GM21576 (cell line): ENCODE measurements around the gene MIAT.
"Not testable (repeated sequence)": the region's sequence is repeated elsewhere in the genome, so short reads cannot be mapped to it uniquely, and the experiment has no call there.

Source experiments
- ATAC-seq: cut with Tn5 transposase; IDR thresholded peaks from one replicate; pipeline ENCODE4 v1.9.1; 2021; ENCODE audit warnings: mild to moderate bottlenecking, moderate library complexity; ENCODE audit not compliant: unreplicated experiment

MIAT gene

DNA sequence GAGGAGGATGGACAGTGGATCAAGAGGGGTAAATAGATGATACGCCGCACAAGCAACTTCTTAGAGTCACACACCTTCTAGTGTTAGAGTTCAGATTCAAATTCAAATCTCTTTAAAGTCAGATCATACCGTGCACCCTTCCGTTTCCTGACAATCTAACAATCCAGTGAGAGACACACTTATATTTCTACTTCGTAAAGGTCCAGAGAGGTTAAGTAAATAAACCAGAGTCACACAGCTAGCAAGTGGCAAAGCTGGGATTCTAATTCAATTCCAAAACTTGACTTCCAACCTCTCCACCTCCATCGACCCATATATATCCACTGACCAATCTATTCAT, 34.0 kb downstream of the MIAT start:
- no peak for ATAC-seq

DNA sequence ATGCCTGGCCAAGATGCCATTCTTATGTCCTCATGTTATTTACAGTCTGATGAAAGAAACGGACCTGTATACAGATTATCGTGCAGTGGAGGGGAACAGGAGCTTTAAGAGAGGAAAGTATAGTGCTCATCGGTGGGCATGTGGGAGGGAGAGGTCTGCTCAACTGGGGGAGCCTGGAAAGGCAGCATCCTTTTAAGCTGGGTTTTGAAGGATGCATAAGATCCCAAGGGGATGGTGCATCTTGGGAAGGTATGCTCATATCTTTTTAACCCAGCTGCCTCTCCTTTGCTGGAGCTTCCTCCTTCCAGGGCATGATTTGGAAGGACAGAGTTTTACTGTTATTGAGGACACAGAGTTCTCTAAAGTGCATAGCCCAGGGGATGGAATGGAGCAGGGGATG, 34.8 kb downstream of the MIAT start:
- no peak for ATAC-seq

DNA sequence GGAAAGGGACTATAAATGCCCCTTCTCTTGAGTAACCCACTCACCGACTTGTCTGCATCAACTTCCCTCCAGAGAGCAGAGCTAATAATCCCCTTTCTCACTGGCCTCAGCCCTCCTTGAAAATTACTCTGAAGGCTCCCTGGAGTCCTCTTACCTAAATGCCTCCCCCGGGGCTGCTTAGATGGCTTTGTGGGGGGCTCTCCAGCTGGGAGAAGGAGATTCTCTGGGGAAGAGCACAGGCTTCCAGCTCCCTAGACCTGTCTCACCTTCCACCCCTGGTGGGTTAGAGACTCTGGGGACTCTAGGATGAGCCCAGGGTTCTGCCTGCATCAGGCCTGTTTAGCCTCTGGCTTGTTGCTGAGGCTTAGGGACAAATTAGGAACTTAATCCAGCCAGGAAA, 39.8 kb downstream of the MIAT start:
- no peak for ATAC-seq

DNA sequence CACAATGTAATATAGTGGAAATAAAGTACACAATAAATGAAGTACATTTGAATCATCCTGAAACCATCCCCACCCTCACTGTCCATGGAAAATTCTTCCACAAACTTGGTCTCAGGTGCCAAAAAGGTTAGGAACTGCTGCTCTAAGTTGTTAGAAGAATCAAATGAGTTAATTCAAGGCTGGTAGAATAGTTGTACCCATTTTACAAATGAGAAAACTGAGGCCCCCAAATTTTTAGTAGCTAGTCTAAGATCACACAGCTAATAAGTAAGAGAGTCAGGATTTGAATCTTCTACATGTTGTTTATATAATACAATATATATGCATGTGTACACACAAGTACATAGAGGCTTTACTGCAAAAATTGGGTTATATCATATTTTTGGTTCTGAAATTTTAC, 43.1 kb downstream of the MIAT start:
- no peak for ATAC-seq

DNA sequence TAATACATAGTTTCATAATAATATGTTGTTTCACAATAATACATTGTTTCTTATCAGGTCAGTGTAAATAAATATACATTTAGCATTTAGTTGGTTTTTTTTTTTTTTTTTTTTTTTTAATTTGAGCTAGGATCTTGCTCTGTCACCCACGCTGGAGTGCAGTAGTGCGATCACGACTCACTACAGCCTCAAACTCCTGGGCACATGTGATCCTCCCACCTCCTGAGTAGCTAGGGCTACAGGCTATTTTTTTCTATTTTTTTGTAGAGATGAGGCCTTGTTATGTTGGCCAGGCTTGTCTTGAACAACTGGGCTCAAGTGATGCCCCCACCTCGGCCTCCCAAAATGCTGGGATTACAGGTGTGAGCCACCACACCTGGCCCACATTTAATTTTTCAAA, 43.5 kb downstream of the MIAT start:
- ATAC-seq = no peak

DNA sequence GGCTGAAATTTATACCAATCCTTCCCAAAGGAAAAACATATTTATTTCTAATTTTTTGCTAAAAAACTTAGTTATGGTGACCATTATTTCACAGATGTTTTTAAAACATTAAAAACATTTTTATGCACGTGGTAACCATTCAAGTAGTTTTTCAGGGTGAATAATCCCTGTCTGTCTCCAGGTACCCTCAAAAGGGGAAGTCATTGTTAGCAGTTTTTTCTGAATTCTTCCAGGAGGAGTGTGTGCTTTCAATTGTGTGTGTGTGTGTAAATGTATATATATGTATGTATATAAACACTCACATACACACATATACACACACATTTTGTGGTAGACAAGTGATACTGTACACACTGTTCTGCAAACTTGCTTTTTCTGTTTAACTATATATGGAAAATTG, 43.9 kb downstream of the MIAT start:
- no peak for ATAC-seq

DNA sequence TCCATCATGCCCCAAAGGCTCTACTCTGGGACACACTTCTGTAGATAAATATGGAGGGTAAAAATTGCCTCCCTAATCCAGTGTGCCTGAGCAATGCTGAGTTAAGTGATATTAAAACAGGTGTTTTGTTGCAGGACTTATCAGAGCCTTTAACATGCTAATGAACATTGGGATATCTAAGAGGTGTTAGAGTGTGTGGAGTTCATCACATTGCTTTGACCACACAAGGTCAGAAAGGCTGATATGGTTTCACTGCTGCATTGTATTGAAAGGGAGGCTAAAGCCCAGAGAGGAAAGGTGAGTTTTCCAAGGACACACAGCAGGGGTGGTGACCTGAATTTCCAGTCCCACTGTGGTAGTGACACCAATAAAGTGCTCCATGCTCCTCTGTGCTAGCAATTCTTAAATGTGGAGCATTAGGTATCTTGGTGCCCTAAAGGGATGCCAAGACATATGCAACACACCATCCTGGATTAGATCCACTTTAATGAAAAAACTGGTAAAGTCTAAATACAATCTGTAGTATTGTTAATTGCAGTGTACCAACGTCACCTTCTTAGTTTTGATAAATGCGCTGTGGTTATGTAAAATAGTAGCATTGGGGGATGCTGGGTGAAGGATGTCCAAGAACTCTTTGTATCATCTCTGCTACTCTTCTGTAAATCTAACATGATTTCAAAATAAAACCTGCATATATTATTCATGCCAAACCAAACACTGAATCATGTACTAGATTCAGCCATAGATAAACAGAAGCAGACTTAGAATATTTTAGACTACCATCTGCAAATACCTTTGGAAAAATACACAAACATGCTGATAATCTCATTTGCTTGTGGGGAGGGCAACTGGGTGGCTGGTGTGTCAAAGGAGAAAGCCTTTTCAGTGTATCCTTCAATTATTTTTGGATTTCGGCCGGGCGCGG, 45.8 kb downstream of the MIAT start:
- no peak for ATAC-seq

DNA sequence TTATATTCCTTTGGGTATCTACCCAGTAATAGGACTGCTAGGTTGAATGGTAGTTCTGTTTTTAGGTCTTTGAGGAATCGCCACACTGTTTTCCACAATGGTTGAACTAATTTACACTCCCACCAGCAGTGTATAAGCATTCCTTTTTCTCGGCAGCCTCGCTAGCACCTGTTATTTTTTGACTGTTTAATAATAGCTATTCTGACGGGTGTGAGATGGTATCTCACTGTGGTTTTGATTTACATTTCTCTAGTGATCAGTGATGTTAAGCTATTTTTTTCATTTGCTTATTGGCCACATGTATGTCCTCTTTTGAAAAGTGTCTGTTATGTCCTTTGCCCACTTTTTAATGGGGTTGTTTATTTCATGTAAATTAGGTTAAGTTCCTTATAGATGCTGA, 48.0 kb downstream of the MIAT start:
- ATAC-seq = not testable (repeated sequence)

DNA sequence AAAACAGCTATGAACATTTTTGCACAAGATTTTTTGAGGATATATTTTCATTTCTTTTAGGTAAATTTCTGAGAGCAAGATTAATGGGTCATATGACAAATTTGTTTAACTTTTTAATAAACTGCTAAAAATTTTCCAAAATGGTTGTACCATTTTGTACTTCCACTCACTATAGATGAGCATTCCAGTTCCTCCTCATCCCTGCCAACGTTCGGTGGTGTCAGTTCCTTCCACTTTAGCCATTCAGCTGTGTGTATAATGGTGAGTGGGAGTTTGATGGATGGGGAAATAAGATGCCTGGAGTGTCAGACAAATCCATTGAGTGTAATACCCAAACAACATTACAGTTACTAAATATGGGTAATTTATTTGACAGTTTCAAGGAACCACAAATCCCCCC, 49.7 kb downstream of the MIAT start:
- no peak for ATAC-seq

DNA sequence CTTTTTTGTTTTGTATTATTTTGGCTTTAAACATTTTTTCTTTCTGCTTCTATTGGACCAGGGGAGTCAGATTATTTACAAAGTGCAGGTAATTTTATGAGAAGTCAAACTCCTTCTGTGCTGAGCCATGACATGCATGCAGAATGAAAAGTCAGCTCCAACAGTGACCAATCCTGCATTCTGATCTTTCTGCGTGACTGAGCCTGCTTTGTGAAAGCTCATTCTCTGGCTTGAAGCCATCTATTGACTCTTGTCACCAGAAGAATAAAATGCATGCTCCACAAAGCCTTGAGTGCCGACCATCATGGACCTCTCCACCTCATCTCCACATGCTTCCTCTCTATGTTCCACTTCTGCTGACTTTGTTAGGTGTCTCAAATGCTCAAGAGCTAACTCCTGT, 50.2 kb downstream of the MIAT start:
- no peak for ATAC-seq

DNA sequence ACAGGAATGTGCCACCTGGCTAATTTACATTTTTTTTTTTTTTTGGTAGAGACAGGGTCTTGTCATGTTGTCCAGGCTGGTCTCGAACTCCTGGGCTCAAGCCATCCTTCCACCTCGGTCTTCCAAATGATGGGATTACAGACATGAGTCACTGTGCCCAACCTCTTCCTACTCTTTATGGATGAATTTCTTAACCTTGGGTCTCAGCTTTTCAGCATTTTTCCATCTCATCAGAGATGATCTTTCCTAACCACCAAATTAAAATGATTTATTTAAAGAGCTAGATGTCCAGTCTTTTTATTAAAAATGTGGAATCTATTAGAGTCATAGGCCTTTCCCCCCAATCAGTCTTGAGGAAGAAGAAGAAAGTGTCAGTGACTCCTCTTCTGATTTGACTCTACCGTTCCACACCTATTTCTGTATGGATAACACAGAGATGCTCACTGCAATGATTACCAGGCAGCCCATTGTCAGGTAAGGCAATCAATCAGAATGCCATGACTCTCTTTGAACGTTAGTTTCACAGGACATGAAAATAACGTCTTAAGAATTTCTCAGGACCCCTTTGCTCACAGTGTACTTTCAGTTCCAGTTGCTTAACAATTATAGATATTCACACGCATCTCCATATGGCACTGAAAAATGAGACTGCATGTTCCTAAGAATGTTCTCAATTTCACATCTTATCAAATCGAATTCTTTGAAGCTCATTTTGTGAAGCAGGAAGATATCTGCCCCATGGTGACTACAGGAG, 51.0 kb downstream of the MIAT start:
- ATAC-seq = no peak

DNA sequence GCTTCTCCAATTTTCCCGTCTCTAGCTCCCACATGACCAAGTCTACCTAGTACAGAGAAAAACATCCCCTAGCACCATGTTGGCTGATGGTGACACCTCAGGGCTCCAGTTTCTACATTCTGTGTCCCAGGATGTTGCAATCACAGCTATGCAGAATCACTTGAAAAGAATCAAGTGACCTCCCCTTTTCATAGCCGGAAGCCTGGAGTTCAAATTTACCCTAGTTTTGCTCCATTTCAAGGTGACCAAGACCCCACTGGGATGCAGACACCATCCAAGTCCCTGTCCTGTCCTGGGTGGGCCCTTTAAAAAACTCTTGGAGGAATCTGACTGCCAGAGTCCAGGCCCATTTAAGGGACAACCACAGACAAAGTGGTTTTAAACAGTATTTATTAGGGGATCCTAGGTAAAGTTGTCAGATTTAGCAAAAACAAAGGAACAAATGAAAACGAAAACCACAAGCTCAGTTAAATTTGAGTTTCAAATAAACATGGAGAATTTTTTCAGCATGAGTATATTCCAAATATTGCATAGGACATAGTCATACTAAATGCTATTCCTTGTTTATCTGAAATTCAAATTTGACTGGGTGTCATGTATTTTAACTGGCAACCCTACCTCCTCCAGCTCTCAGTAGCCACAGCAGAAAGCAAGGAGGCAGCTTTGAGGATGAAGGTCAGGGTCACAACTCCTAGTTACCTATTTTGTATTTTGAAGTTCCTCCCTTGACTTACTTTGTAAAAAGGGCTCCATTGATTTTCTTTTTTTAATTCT, 52.4 kb downstream of the MIAT start:
- ATAC-seq = no peak

DNA sequence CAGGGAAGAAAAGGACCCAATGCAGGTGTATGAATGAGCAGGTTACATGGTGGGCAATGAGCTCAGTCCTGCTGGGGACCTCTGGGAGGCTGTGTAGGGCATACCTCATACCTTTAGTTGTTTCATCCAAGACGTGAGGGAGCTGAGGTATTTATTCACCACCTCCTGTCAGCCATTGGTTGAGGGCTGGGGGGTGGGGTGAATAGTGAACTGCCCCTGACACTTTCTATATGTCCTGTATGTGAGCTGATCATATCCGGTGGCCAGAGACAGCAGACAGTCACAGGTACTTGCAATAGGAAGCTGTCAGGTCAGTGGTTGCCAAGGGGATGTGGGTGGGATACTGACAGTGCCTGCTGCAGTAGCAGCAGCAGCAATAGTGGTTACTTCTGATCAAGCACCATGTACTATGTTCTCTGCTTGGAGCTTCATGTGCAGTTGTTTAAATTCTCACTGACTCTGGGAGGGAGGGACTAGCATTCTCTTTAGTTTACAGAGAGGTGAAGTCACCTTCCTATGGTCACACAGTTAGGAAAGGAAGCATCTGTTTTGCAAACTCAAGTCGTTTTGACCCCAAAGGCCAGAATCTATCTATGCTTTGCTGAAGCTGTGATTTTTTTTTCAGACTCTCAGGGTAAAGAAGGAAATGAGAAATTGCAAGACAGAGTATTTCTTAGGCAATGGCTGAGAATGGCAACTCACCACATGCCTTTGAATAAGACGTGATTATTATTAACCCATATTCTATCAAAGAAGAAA, 54.0 kb downstream of the MIAT start:
- no peak for ATAC-seq

DNA sequence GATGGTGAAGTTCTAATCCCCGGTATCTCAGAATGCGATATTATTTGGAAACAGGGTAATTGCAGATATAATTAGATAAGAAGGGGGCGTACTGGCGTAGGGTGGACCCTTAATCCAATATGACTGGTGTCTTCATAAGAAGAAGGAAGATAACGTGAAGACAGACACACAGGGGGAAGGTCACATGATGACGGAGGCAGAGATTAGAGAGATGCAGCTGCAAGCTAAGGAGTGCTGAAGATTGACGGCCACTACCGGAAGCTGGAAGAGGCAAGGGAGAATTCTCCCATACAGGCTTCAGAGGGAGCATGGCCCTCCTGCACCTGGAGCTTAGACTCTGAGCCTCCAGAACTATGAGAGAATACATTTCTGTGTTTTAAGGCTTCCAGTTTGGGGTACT, 54.8 kb downstream of the MIAT start:
- no peak for ATAC-seq

DNA sequence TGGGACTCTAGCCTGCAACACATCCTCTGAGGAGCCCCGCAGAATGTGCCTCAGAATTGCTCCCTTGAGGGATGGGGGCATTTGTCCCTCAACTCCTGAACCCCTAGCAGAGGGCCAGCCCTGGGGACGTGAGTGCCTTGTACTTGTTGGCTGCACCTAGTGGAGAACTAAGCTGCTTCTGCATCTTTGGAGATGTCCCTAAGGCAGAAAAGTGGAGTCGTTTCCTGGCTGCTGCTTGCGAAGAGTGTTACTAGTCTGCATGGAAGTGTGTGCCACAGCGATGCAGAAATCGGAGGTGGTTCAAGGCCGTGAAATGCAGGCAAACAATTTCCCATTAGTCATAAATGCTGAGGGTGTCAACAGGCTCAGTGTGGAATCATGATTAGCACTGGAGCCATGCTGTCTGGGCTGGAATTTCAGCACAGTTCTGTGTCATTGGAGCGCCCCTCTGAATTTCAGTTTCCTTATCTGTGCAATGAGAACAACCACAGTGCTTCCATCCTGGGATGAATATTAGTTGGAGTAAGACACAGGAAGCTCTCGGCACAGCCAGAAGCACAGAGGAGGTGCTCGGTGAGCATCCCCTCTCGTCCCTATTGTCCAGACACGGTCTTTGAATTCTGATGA, 56.5 kb downstream of the MIAT start:
- ATAC-seq = no peak

DNA sequence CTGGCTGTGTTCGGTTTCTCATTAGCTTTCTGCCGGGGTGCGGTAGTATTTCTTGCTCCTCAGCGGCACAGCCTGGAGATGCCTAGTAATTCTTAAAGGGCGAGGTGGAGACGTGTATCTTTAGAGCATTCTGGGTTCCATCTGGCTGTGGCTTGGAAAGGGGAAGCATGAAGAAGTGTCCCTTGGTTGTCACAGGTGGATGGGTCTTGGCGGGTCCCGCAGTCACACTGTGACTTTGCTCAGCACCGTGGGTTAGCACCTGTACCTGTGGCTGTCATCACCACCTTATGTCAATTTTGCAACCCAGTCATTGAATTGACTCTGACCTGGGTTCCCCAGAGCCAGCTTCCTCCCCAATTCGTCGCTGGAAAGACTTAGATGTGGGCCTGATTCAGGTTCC, 57.6 kb downstream of the MIAT start:
- no peak for ATAC-seq

DNA sequence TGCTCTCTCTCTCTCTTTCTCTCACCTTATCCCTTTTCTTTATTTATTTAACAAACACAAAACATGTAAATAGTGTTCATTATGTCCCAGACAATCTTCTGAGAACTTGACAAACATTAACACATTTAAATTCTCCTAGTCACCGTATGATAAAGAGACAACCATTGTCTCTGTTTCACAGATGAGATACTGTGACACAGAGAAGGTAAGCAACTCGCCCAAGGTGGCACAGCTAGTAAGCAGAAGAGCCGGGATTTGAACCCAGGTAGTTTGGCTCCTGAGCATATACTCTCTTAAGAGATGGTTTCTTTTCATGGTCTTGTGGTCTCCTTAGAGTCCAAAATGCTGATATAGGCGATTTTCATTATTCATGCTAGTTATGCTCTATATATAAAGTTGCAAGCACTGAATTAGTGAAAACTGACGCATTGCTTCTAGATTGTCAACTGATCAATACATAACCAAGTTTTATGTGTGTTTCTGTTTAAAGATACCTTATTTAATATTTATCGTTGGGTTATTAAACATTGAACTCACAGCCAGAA, 58.1 kb downstream of the MIAT start:
- no peak for ATAC-seq

DNA sequence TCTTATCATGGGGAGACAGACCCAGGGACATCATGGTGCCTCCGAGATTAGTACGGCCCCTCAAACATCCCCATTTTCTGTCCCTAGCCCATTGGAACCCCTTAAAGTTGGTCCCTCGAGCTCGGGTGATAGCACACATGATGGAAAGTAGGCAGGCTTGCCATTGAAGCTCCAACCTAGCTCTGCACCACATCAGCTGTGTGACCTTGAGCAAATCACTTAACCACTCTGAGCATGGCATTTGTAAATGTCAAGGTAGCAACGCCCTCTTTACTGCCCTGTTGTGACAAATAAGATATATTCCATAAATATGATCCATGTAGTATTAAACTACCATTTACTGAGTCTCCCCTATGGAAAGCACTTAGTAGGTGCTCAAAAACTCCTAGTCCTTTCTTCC, 61.1 kb downstream of the MIAT start:
- no peak for ATAC-seq

DNA sequence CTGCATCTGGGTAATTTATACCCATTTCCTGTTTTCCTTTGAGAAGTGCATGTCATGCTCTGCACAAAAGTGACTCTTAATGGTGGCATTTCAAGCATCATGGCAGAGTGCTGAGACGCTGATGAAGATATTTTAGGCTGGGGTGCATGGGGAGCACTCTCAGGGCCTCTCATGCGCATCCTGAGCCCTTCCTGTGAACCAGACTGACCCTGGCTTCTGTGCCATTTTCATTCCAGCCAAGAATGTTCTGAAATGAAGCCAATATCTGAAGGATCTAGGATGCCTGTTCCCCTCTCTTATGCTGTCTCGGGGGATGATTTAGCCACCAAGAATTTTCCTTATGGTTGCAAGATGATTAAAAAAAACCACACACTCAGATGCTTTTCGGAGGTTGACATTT, 61.5 kb downstream of the MIAT start:
- no peak for ATAC-seq

DNA sequence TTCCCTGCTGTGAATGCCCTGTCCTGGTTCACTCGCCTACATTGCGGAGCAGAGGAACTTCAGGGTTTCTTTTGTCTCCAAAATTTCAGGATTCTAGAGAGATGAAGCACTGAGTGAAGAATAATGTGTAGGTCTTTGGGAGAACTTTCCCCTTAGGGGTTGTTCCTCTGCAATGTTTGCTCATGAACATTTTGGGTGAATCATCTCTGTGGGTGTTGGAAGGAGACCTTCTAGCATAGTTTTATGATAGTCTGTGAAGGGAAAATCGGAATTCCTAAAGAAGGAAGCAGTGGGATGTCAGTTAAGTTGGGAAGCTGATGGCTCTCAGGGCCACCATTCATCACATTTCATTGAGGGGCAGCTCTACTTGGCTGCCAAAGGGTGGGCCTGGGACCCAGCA, 64.8 kb downstream of the MIAT start:
- ATAC-seq = no peak
